ENCODE data around the gene SMAD3.

Gene SMAD3

GRCh38 chr15:67167091-67167490 is 101.7 kb downstream of the SMAD3 start:
- no peak for DNase-seq

GRCh38 chr15:67168694-67169093 is 103.3 kb downstream of the SMAD3 start:
- DNase-seq: no peak

GRCh38 chr15:67170143-67170925 is 104.9 kb downstream of the SMAD3 start:
- DNase-seq: no peak

GRCh38 chr15:67171471-67171870 is 106.1 kb downstream of the SMAD3 start:
- DNase-seq: no peak

DNA sequence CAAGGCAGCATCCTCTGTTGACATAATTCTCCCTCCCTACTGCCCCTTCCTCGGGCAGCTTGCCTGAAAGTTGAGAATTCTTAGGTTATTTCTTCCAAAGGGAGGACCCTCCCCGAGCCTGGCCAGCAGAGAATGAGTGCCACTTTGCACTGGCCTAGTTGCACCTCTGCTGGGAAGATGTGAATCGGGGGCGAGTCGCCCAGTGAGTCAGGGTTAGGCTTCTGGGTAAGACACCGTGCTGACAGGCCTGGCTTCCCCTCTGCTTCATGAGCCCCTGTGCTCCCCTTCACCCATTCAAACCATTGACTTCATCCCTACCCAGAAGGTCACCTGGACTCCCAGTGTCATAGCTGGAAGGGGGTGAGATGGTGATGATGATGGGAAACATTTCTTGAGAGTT is 106.8 kb downstream of the SMAD3 start:
- no peak for DNase-seq

DNA sequence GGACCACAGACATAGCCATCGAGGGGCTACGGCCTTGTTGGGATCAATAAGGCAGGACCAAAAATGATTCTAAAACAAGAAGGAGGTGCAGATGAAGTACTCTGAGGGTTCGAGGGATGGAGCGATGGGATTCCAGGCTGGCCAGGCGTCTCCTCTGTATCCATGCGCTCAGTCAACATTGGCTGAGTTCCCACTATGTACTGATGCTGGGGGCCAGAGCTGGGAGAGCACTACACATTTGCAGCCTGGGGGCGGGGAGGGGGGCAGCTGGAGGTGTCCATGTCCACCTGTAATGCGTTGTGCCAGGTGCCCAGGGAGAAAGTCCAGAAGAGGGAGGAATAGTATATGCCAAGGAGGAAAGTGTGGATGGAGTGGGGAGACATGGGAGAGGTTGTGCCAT is 107.6 kb downstream of the SMAD3 start:
- no peak for DNase-seq

GRCh38 chr15:67173786-67174185 is 108.4 kb downstream of the SMAD3 start:
- DNase-seq: no peak

GRCh38 chr15:67174446-67174845 is 109.0 kb downstream of the SMAD3 start:
- DNase-seq: no peak

- DNase-seq: no peak
Measured at GRCh38 chr15:67174864-67175573, 109.6 kb downstream of the SMAD3 start.

DNA sequence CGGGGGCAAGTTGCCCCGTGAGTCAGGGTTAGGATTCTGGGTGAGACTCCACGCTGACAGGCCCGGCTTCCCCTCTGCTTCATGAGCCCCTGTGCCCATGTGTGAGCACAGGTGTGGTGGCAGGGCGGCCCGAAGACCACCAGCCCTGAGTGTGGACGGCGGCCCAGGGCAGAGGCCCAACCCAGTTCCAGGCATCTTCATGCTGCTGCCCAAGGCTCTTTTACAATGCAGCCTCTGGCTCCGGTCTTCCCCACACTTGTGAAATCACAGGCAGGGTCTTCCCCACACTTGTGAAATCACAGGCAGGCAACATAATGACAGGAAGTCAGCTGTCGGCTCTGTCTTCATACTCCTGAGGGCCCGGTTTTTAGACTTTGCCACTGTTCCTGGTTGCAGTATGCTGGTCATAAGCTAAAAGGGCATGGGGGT is 110.3 kb downstream of the SMAD3 start:
- DNase-seq: no peak

GRCh38 chr15:67176195-67176971 is 111.0 kb downstream of the SMAD3 start:
- DNase-seq: no peak

DNA sequence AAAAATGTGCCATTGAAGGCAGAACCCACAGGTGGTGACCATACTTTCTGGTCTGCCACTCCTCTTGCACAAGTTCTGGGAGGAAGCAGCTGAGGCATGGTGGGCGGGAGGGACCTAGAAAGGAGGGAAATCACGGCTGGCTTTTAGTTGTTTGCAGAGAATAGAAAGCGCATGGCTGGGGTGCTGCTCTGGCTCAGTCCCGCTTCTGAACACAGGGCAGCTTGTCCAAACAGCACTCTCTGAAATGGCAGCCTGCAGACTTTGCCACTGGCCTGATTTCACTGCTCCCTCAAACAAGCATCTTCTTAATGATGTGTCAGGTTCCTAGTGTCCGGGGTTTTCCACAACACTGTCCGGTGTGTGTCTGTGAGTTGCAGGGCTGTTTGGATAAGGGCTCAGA is 112.3 kb downstream of the SMAD3 start:
- no peak for DNase-seq

DNA sequence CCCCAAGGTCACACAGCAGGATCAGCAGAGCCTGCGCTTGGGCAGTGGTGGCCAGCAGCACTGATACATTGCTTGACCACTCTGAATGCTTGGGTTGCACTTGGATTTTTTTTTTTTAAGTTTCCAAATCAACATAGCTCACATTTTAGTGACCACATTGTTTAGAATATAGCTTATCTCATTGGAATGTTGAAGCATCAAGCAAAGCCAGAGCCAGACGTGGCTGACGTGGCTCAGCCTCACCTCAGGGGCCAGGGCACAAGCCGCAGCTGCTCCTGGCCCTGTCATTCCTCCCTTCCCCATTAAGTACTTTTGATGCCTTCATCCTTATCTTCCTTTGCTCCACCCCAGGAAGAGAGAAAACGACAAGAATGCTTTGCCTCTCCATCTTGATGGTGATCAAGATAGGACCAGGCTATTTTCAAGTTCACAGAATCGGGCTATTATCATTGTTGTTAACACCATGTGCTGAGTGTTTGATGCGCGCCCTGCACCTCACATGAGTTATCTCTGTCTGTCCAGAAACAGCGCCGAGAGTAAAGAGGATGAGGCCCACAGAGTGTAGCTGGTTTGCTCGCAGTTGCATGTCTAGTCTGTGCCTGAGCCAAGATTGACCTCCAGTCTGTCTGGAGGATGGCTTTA is 113.3 kb downstream of the SMAD3 start:
- no peak for DNase-seq

DNA sequence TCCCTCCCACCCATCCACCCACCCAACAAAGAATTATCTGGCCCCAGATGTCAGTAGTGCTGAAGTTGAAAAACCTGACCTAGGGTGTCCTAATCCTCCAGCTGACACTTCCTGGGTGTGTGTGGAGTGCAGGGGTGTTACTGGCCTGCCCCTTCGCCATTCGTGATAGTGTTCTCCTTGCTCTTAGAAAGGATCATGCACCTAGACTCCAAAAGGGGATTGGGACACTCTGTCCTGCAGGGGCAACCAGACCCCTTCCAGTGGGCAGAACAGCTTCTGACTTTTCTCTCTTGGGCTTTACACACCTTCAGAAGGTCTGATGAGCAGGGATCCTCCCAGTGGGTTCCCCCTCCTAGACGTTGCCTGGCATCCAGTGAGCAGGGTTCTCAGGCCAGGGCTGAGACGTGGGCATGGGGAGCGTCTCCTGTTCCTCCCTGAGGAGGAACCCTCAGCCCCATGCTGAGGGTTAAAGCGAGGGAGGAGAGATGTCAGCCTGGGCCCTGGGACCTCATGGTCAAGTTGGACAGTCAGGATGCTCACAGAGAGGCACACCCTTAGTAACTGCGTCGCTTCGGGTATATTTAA is 114.1 kb downstream of the SMAD3 start:
- DNase-seq: no peak

DNA sequence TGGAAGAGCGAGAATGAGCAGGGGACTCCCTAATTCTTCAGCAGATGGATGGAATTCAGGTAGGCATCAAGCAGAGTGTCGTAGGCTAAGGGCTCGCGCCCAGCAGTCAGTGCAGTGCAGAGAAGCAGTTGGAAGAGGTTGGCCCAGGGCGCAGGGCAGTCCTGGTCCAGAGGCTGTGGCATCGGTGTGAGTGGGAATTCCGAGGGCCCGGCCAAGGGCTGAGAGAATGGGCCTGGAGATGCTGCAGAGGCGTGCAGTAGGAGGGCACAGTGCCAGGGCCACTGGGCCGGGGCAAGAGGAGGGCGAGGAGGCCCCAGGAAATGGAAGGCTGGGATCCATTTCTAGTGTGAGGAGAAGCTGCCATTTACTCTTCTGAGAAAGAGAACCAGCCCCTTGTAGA is 114.6 kb downstream of the SMAD3 start:
- no peak for DNase-seq

DNA sequence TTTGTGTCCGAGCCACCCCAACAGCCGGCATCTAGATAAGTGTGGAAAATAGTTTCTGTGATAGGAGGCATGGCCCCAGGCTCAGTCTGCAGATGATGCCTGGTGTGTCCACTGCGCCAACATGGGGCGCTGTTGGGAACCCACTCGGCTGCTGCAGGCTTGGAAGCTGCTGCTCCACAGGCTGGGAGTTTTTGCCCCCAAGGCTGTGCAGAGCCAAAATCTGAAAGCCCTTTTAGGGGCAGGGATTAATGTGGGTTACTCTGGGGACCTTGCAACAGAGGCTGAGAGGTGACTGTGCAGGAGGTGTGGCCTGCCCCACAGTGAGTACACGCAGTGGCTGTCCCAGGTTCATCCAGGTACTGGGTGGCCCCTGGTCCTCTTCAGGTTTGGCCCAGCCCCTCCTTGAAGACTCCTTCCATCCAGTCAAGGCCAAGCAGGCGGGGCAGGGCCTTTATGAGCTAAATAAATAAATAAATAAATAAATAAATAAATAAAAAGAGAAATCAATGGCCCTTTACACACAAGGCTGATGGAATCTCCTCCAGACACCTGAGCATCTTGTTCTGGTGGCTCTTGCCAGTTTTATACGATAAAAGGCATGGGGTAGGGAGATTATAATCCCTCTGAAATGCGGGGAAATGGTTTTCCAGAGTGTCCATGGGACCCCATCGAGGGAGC is 115.3 kb downstream of the SMAD3 start:
- DNase-seq: no peak

DNA sequence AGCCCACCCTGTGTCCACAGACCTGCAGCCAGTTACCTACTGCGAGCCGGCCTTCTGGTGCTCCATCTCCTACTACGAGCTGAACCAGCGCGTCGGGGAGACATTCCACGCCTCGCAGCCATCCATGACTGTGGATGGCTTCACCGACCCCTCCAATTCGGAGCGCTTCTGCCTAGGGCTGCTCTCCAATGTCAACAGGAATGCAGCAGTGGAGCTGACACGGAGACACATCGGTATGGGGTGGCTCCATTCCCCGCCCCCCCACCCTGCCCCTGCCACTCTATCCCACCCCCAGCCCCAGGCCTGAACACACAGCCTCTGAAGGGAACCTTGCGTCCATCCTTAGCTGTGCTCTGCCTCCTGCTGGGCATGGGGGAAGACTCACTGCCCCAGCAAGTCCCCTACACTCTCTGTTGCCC is 115.8 kb downstream of the SMAD3 start:
- no peak for DNase-seq

- DNase-seq: no peak
Measured at GRCh38 chr15:67183443-67184169, 118.2 kb downstream of the SMAD3 start.

DNA sequence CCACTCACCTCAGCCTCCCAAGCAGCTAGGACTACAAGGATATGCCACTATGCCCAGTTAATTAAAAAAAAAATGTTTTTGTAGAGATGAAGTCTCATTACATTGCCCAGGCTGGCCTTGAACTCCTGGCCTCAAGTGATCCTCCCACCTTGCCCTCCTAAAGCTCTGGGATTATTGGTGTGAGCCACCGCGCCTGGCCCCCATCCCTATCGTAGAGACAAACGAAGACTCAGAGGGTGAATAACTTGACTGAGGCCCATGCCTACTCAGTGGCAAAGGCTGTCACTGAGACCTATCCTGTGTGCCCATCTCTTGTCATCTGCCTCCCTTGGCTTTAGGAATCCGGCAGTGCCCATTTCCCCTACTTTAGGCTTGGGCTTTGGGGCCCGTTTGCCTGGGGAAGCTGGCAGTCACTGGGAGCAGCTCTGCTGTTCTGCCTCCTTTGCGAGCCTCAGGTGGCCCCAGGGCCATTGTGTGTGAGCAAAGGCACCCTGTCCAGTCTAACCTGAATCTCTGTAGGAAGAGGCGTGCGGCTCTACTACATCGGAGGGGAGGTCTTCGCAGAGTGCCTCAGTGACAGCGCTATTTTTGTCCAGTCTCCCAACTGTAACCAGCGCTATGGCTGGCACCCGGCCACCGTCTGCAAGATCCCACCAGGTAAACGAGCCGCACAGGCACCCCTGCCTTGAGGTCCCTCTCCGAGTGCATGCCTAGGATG is 119.0 kb downstream of the SMAD3 start:
- DNase-seq: no peak

DNA sequence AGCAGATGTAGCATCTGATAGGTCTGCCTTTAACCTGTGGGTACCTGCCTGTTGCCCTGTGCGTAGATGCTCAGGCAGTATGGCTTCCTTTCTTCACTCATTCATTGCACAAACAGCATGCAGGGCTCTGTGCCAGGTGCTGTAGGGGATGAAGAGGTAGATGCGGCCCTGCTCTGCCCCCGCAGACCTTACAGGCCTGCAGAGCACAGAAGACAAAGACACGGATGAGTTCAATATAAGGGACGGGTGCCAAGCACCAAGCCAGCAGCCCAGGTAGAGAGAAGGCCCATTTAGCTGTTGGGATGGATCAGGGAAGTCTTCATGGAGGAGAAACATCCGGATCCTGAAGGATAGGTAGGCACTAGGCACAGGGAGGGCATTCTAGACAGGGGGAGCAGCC is 119.6 kb downstream of the SMAD3 start:
- no peak for DNase-seq
